ENCODE results near the gene BFAR. TPM values are rescaled to one million over a fixed set of nuclear protein-coding genes. Genes with fewer than 3 reads are reported as not detected.

BFAR gene
- total RNA-seq, 1 experiment from 2014 or later: 55.8 TPM

- no peak for DNase-seq
- no peaks in the 10 kb centered on the region for H3K9me2 ChIP-seq (replicated peaks; ENCODE audit: insufficient read depth, low read length)
- H3K4me2 ChIP-seq (ENCODE audit: low read depth, low read length, poor library complexity, severe bottlenecking): peak overlapping the region; percentile 84
- no peaks in the 10 kb centered on the region for H4K20me1 ChIP-seq (ENCODE audit: insufficient read depth, low read depth, low read length)
- peak overlapping the region; percentile 50 for H3K9ac ChIP-seq (ENCODE audit: low read length)
- peaks cover 28% of the 10 kb centered on the region for H3K36me3 ChIP-seq (ENCODE audit: insufficient read depth, low read length)
- no peaks in the 10 kb centered on the region for H3K27me3 ChIP-seq (ENCODE audit: low read length)
- peak overlapping the region; percentile 97 for H3K27ac ChIP-seq (ENCODE audit: low read length)
- H3K9me3 ChIP-seq (ENCODE audit: low read length): no peaks in the 10 kb centered on the region
- peaks cover 22% of the 10 kb centered on the region for H3K79me2 ChIP-seq (ENCODE audit: low read length)
- H3K4me3 ChIP-seq (ENCODE audit: low read length): peak overlapping the region; percentile 51; the same call in 1 of the 2 replicates
- H2AFZ ChIP-seq (ENCODE audit: low read length): no peak overlapping the region
- peaks cover 70% of the 10 kb centered on the region for H3K4me1 ChIP-seq (ENCODE audit: low read length)
These were observed 23.0 kb upstream of the BFAR start for GRCh38 chr16:14609716-14610115.

GRCh38 chr16:14611660-14612059, 21.1 kb upstream of the BFAR start:
- Histone ChIP-seq H3K4me2 (ENCODE audit: low read depth, low read length, poor library complexity, severe bottlenecking) (no peak overlapping the region), H3K36me3 (ENCODE audit: insufficient read depth, low read length) (peaks cover 34% of the 10 kb centered on the region), H3K9me2 (replicated peaks; ENCODE audit: insufficient read depth, low read length) (no peaks in the 10 kb centered on the region), H3K27me3 (ENCODE audit: low read length) (no peaks in the 10 kb centered on the region), H3K79me2 (ENCODE audit: low read length) (peaks cover 16% of the 10 kb centered on the region; the same call in 1 of the 2 replicates), H3K9me3 (ENCODE audit: low read length) (no peaks in the 10 kb centered on the region), H3K27ac (ENCODE audit: low read length) (peak overlapping the region; percentile 97; the same call in 1 of the 2 replicates), H2AFZ (ENCODE audit: low read length) (no peak overlapping the region), H3K4me3 (ENCODE audit: low read length) (no peak overlapping the region), H3K4me1 (ENCODE audit: low read length) (peaks cover 53% of the 10 kb centered on the region), H4K20me1 (ENCODE audit: insufficient read depth, low read depth, low read length) (no peaks in the 10 kb centered on the region), H3K9ac (ENCODE audit: low read length) (no peak overlapping the region)
- no peak for DNase-seq

- Histone ChIP-seq H3K27me3 (ENCODE audit: low read length) (no peaks in the 10 kb centered on the region), H3K4me3 (ENCODE audit: low read length) (no peak overlapping the region), H3K36me3 (ENCODE audit: insufficient read depth, low read length) (peaks cover 34% of the 10 kb centered on the region; the same call in 1 of the 2 replicates), H3K9ac (ENCODE audit: low read length) (no peak overlapping the region), H3K27ac (ENCODE audit: low read length) (no peak overlapping the region), H3K9me3 (ENCODE audit: low read length) (no peaks in the 10 kb centered on the region), H3K4me1 (ENCODE audit: low read length) (peaks cover 30% of the 10 kb centered on the region), H3K4me2 (ENCODE audit: low read depth, low read length, poor library complexity, severe bottlenecking) (no peak overlapping the region), H3K9me2 (replicated peaks; ENCODE audit: insufficient read depth, low read length) (no peaks in the 10 kb centered on the region), H4K20me1 (ENCODE audit: insufficient read depth, low read depth, low read length) (no peaks in the 10 kb centered on the region), H3K79me2 (ENCODE audit: low read length) (peaks cover 22% of the 10 kb centered on the region; the same call in 1 of the 2 replicates), H2AFZ (ENCODE audit: low read length) (no peak overlapping the region)
- no peak for DNase-seq
These were observed 18.8 kb upstream of the BFAR start for GRCh38 chr16:14613991-14614390.

GRCh38 chr16:14616280-14616679, 16.5 kb upstream of the BFAR start:
- H3K9me2 ChIP-seq (replicated peaks; ENCODE audit: insufficient read depth, low read length): no peaks in the 10 kb centered on the region
- no peaks in the 10 kb centered on the region for H3K27me3 ChIP-seq (ENCODE audit: low read length)
- H3K36me3 ChIP-seq (ENCODE audit: insufficient read depth, low read length): peaks cover 36% of the 10 kb centered on the region; the same call in 1 of the 2 replicates
- no peaks in the 10 kb centered on the region for H4K20me1 ChIP-seq (ENCODE audit: insufficient read depth, low read depth, low read length)
- no peak for DNase-seq
- no peaks in the 10 kb centered on the region for H3K9me3 ChIP-seq (ENCODE audit: low read length)
- H2AFZ ChIP-seq (ENCODE audit: low read length): no peak overlapping the region
- no peak overlapping the region for H3K4me2 ChIP-seq (ENCODE audit: low read depth, low read length, poor library complexity, severe bottlenecking)
- H3K79me2 ChIP-seq (ENCODE audit: low read length): peaks cover 22% of the 10 kb centered on the region
- H3K27ac ChIP-seq (ENCODE audit: low read length): no peak overlapping the region
- H3K4me1 ChIP-seq (ENCODE audit: low read length): peaks cover 7% of the 10 kb centered on the region
- H3K9ac ChIP-seq (ENCODE audit: low read length): no peak overlapping the region
- H3K4me3 ChIP-seq (ENCODE audit: low read length): no peak overlapping the region

DNA sequence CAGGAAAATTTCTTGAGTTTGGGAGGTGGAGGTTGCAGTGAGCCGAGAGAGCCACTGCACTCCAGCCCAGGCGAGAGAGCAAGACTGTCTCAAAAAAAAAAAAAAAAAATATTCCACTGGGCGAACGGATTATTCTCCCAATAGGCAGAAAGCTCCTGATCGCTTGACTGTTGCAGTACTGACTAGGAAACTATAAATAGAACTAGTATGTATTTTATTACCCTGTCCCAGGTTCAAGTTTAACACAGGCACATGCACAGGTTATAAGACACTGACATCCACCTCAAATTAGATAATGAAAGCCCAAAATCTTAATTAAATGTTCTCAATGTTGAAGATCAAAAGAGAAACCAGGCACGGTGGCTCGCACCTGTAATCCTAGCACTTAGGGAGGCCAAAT, 14.2 kb upstream of the BFAR start:
- no peak overlapping the region for H3K4me2 ChIP-seq (ENCODE audit: low read depth, low read length, poor library complexity, severe bottlenecking)
- H3K79me2 ChIP-seq (ENCODE audit: low read length): peaks cover 22% of the 10 kb centered on the region
- H2AFZ ChIP-seq (ENCODE audit: low read length): no peak overlapping the region
- H4K20me1 ChIP-seq (ENCODE audit: insufficient read depth, low read depth, low read length): no peaks in the 10 kb centered on the region
- H3K4me3 ChIP-seq (ENCODE audit: low read length): no peak overlapping the region
- DNase-seq: no peak
- no peak overlapping the region for H3K27ac ChIP-seq (ENCODE audit: low read length)
- H3K4me1 ChIP-seq (ENCODE audit: low read length): no peaks in the 10 kb centered on the region
- H3K9me3 ChIP-seq (ENCODE audit: low read length): no peaks in the 10 kb centered on the region
- no peaks in the 10 kb centered on the region for H3K27me3 ChIP-seq (ENCODE audit: low read length)
- peaks cover 34% of the 10 kb centered on the region; the same call in 1 of the 2 replicates for H3K36me3 ChIP-seq (ENCODE audit: insufficient read depth, low read length)
- H3K9ac ChIP-seq (ENCODE audit: low read length): no peak overlapping the region
- H3K9me2 ChIP-seq (replicated peaks; ENCODE audit: insufficient read depth, low read length): no peaks in the 10 kb centered on the region

DNA sequence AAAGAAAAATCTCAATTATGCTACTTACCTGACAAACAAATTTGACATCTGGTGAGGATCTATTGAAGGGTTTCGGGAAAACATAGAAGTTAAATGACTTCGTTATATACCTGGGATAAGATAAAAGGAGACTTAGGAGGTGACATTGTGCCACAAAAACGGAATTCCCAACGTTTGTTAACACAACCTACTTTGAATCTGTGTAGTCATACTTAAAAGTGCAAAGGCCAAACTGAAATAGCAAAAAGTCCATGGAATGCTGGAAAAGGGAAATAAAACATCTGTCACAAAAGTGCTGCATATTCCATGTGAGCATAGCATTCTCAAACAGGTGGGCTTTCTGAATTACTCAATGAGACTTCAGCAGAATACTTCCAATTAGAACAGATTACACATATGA, 5.7 kb upstream of the BFAR start:
- Histone ChIP-seq H3K4me3 (ENCODE audit: low read length) (no peak overlapping the region), H4K20me1 (ENCODE audit: insufficient read depth, low read depth, low read length) (no peaks in the 10 kb centered on the region), H3K36me3 (ENCODE audit: insufficient read depth, low read length) (peaks cover 37% of the 10 kb centered on the region), H3K4me1 (ENCODE audit: low read length) (peaks cover 24% of the 10 kb centered on the region), H2AFZ (ENCODE audit: low read length) (no peak overlapping the region), H3K27me3 (ENCODE audit: low read length) (no peaks in the 10 kb centered on the region), H3K9me3 (ENCODE audit: low read length) (no peaks in the 10 kb centered on the region), H3K27ac (ENCODE audit: low read length) (no peak overlapping the region), H3K79me2 (ENCODE audit: low read length) (peaks cover 50% of the 10 kb centered on the region), H3K4me2 (ENCODE audit: low read depth, low read length, poor library complexity, severe bottlenecking) (no peak overlapping the region), H3K9ac (ENCODE audit: low read length) (no peak overlapping the region), H3K9me2 (replicated peaks; ENCODE audit: insufficient read depth, low read length) (no peaks in the 10 kb centered on the region)
- DNase-seq: no peak

GRCh38 chr16:14628806-14629611, 3.7 kb upstream of the BFAR start:
- Histone ChIP-seq H4K20me1 (ENCODE audit: insufficient read depth, low read depth, low read length) (peaks cover under 1% of the 10 kb centered on the region; the same call in 1 of the 2 replicates), H3K9me3 (ENCODE audit: low read length) (no peaks in the 10 kb centered on the region), H3K4me1 (ENCODE audit: low read length) (peaks cover 26% of the 10 kb centered on the region), H2AFZ (ENCODE audit: low read length) (no peak overlapping the region), H3K36me3 (ENCODE audit: insufficient read depth, low read length) (peaks cover 34% of the 10 kb centered on the region), H3K4me2 (ENCODE audit: low read depth, low read length, poor library complexity, severe bottlenecking) (peak overlapping the region; percentile 85), H3K79me2 (ENCODE audit: low read length) (peaks cover 61% of the 10 kb centered on the region), H3K4me3 (ENCODE audit: low read length) (peak overlapping the region; percentile 88), H3K27ac (ENCODE audit: low read length) (peak overlapping the region; percentile 68), H3K9ac (ENCODE audit: low read length) (peak overlapping the region; percentile 97), H3K9me2 (replicated peaks; ENCODE audit: insufficient read depth, low read length) (no peaks in the 10 kb centered on the region), H3K27me3 (ENCODE audit: low read length) (no peaks in the 10 kb centered on the region)
- peak; percentile 59 for DNase-seq

DNA sequence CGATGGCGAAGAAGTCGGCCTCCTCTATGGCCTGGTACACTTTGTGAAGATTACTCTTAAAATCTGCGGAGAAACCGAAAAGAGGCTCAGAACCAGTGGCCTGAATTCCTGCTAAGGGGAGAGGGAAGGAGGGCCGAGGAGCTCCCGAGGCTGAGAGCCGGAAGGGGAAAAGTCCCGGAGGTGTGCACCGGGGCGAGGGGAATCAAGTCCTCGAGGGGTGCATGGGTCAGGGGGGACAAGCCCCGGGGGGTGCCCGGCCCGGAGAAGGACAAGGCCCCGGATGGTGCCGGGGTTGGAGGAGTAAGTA, 3.2 kb upstream of the BFAR start:
- Histone ChIP-seq H3K27ac (ENCODE audit: low read length) (peak overlapping the region; percentile 68), H2AFZ (ENCODE audit: low read length) (no peak overlapping the region), H3K36me3 (ENCODE audit: insufficient read depth, low read length) (peaks cover 29% of the 10 kb centered on the region), H3K9me2 (replicated peaks; ENCODE audit: insufficient read depth, low read length) (no peaks in the 10 kb centered on the region), H3K9me3 (ENCODE audit: low read length) (no peaks in the 10 kb centered on the region), H4K20me1 (ENCODE audit: insufficient read depth, low read depth, low read length) (peaks cover 6% of the 10 kb centered on the region), H3K9ac (ENCODE audit: low read length) (peak overlapping the region; percentile 97), H3K4me3 (ENCODE audit: low read length) (peak overlapping the region; percentile 88), H3K79me2 (ENCODE audit: low read length) (peaks cover 64% of the 10 kb centered on the region), H3K4me2 (ENCODE audit: low read depth, low read length, poor library complexity, severe bottlenecking) (peak overlapping the region; percentile 85), H3K27me3 (ENCODE audit: low read length) (no peaks in the 10 kb centered on the region), H3K4me1 (ENCODE audit: low read length) (peaks cover 32% of the 10 kb centered on the region)
- DNase-seq: peak; percentile 62

Measured in Karpas-422 (cell line).